CMK (cell line): ENCODE data around the gene CYP3A7.
"Not testable (repeated sequence)": the region's sequence is repeated elsewhere in the genome, so short reads cannot be mapped to it uniquely, and the experiment has no call there.

Source experiments
- DNase-seq: peaks from one replicate; pipeline ENCODE4 v3.0.0-alpha.2; 2010; ENCODE audit warnings: low read depth

The CYP3A7 gene

DNA sequence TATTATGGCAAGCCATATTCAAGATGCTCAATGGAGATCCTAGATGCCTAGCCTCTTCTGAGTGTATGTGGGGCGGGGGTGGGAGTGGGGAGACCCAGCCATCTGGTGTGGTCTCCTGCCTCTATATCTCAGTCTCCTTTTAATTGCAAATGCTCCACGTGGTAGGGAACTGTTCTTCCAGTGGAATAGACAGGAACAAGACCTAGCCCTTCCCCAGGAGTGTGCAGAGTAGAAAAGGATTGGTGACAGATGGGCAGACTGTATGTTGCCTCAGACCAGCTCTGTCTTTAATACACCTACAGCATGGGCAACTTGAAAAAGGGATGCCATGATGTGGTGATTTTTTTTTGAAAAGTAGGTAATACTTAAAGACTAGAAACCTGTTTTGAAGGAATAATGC lies 67.8 kb downstream of the CYP3A7 start:
- DNase-seq: no peak

- no peak for DNase-seq
These were observed 69.0 kb downstream of the CYP3A7 start for GRCh38 chr7:99666013-99666395.

- DNase-seq: no peak
These were observed 69.5 kb downstream of the CYP3A7 start for GRCh38 chr7:99665312-99666012.

DNA sequence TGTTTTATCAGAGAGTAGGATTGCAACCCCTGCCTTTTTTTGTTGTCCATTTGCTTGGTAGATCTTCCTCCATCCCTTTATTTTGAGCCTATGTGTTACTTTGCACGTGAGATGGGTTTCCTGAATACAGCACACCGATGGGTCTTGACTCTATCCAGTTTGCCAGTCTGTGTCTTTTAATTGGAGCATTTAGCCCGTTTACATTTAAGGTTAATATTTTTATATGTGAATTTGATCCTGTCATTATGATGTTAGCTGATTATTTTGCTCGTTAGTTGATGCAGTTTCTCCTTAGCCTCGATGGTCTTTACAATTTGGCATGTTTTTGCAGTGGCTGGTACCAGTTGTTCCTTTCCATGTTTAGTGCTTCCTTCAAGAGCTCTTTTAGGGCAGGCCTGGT lies 77.1 kb downstream of the CYP3A7 start:
- DNase-seq: not testable (repeated sequence)
